Mucosa of descending colon (tissue), 3 donors: ENCODE measurements around the gene PITPNM1. TPM values are rescaled to one million over a fixed set of nuclear protein-coding genes. Genes with fewer than 3 reads are reported as not detected.
"Not testable (repeated sequence)": the region's sequence is repeated elsewhere in the genome, so short reads cannot be mapped to it uniquely, and the experiment has no call there.

Experiments
- ATAC-seq: fragments of 200-7000 bp; cut with Tn5 transposase; one replicate; pipeline ENCODE4 v1.9.1; 2020; ENCODE audit warnings: mild to moderate bottlenecking, moderate library complexity
- DNase-seq, 3 donors: peaks; one replicate each; pipeline ENCODE4 v3.0.0-alpha.2; 2020
- H3K36me3 ChIP-seq: fragments of 200-600 bp; one replicate; pipeline ENCODE4 v1.8.0; 2021; ENCODE audit warnings: low read depth, mild to moderate bottlenecking
- H3K4me1 ChIP-seq: fragments of 200-600 bp; one replicate; pipeline ENCODE4 v1.8.0; 2021; ENCODE audit warnings: low read depth, mild to moderate bottlenecking
- H3K4me3 ChIP-seq: fragments of 200-600 bp; one replicate; pipeline ENCODE4 v1.8.0; 2021; ENCODE audit warnings: mild to moderate bottlenecking
- H3K9me3 ChIP-seq: fragments of 200-600 bp; one replicate; pipeline ENCODE4 v1.8.0; 2021; ENCODE audit warnings: mild to moderate bottlenecking
- CTCF ChIP-seq: fragments of 200-600 bp; IDR thresholded peaks from one replicate; pipeline ENCODE4 v1.8.0; 2022; ENCODE audit warnings: antibody characterized with exemption, mild to moderate bottlenecking
- intact Hi-C, 2 donors: fragments of 100-400 bp; cut with DNase I in 1 of 2; cut with micrococcal nuclease in 1 of 2; formaldehyde crosslinking; loops; one replicate each; pipeline versions ENCODE4 v1.11.0 to v1.11.1; 2022; cut with DNase I, micrococcal nuclease
- long read RNA-seq, 2 donors: library from polyadenylated mRNA; unstranded; transcript quantifications; one replicate each; pipeline ENCODE4 v2.0.0, GENCODE V29; 2019 to 2021
- total RNA-seq, 3 donors: library from RNA; stranded (reverse); fragmentation: NEBNext Ultra II Directional in 2 of 3; extraction: Animal tissue kit (Norgen Biotek cat#: 25700) in 2 of 3; gene quantifications; one replicate each; pipeline versions ENCODE4 v1.2.1 to v1.2.4, GENCODE V29; 2021 to 2023
- donor health status: DM: no; HTN: no; CAD: no; lungs with moderate emphysema.
- donor health status: DM: no; HTN: no; CAD: no.
- donor health status: DM: no; HTN: yes; CAD: no.

Gene PITPNM1
- 100 to 1,000 TPM in 1 of 3 donors, 10 to 100 TPM in 2; 59.6 to 104 (median 83.7) TPM for total RNA-seq
- long read RNA-seq, donor 1, full-length matches to known transcripts, result 4 of 77 reads
- long read RNA-seq, donor 1, partial matches to known transcripts, result 56 of 77 reads
- long read RNA-seq, donor 1, other reads (novel, unspliced or antisense), result 17 of 77 reads
- long read RNA-seq, donor 2, partial matches to known transcripts, result 8 of 11 reads
- long read RNA-seq, donor 2, other reads (novel, unspliced or antisense), result 3 of 11 reads

- peak within 1 kb of the TSS; percentile 81 for H3K4me3 ChIP-seq
- peaks cover 31% of the 10 kb centered on the region for H3K4me1 ChIP-seq
- no peaks in the 10 kb centered on the region for H3K36me3 ChIP-seq
- H3K9me3 ChIP-seq, result no peaks in the 10 kb centered on the region
- DNase-seq, result peak; percentile 85 to 92 (median 90)
- intact Hi-C loops, result no loop called here
- no peak for TF ChIP-seq CTCF
- ATAC-seq, result peak; percentile 54
Measured at GRCh38 chr11:67504950-67505581, at the start of gene PITPNM1. PITPNM1 (minus strand) TSS chr11:67505363; CDS start chr11:67504180, 1,183 bp downstream.

- H3K9me3 ChIP-seq, DNase-seq, H3K4me3 ChIP-seq, ATAC-seq, H3K4me1 ChIP-seq, intact Hi-C loops, H3K36me3 ChIP-seq: not testable (repeated sequence)
Measured at GRCh38 chr11:67551697-67552096, 46.5 kb upstream of the PITPNM1 start.

GRCh38 chr11:67551127-67551526, 46.0 kb upstream of the PITPNM1 start:
- Histone ChIP-seq H3K4me1 (no peaks in the 10 kb centered on the region), H3K9me3 (no peaks in the 10 kb centered on the region), H3K4me3 (no peak overlapping the region), H3K36me3 (no peaks in the 10 kb centered on the region)
- TF ChIP-seq CTCF, result no peak
- intact Hi-C loops, result no loop called here
- ATAC-seq, result no peak
- DNase-seq, result no peak

GRCh38 chr11:67548555-67549110, 43.5 kb upstream of the PITPNM1 start:
- Histone ChIP-seq H3K4me3 (no peak overlapping the region), H3K36me3 (no peaks in the 10 kb centered on the region), H3K4me1 (peaks cover 12% of the 10 kb centered on the region), H3K9me3 (no peaks in the 10 kb centered on the region)
- no peak for DNase-seq
- ATAC-seq, result no peak
- no peak for TF ChIP-seq CTCF
- intact Hi-C loops, result no loop called here

GRCh38 chr11:67548112-67548511, 42.9 kb upstream of the PITPNM1 start:
- H3K4me1 ChIP-seq, result peaks cover 17% of the 10 kb centered on the region
- H3K36me3 ChIP-seq, DNase-seq, ATAC-seq, H3K9me3 ChIP-seq, H3K4me3 ChIP-seq, intact Hi-C loops: not testable (repeated sequence)

GRCh38 chr11:67545280-67545679, 40.1 kb upstream of the PITPNM1 start:
- ATAC-seq (peak; percentile 82), DNase-seq (peak; percentile 88 to 91 (median 89))
- no peak overlapping the region for H3K4me3 ChIP-seq
- no peaks in the 10 kb centered on the region for H3K9me3 ChIP-seq
- intact Hi-C loops, result no loop called here
- H3K4me1 ChIP-seq, result peaks cover 23% of the 10 kb centered on the region
- no peaks in the 10 kb centered on the region for H3K36me3 ChIP-seq
- TF ChIP-seq CTCF, result peak; percentile 19
